Measurements from ENCODE around the gene RTN4R. TPM values are rescaled to one million over a fixed set of nuclear protein-coding genes. Genes with fewer than 3 reads are reported as not detected.

The RTN4R gene
- total RNA-seq, 4 donors from 2014 or later: 5.0 to 12.9 TPM; not detected in 2

DNA sequence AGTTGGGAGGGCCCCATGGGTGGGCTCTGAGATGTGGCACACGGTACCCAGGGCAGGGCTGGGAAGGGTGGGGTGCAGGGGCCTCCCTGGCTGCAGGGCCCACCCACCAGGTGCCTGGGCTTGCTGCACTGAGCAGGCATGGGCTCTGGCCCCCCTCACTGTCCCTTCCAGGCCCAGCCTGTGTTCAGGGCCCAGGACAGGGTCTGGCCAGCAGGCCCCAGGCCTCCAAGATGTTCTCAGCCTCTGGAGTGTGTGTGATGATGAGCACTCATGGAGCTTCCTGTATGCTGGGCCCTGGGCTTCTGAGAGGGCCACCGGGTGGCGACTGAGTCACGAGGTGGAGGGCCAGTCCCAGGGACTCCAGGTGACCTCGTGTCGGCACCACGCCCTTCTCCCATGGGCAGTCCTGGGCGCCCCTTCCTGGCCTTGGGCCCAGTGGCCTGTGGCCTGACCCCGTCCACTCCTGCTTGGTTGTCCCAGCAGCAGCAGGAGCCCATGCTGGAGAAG lies 61.4 kb downstream of the RTN4R start:
- intact Hi-C loops (cut with DNase I; ENCODE audit: low total_unique reads): no loop called here
- TF ChIP-seq POLR2A (IDR thresholded peaks at IDR 0.05) (no peak), CTCF (IDR thresholded peaks at IDR 0.05) (no peak)
- DNase-seq: no peak
- Histone ChIP-seq H3K4me3 (peak overlapping the region; percentile 44 to 60), H3K9me3 (no peaks in the 10 kb centered on the region), H3K36me3 (no peaks in the 10 kb centered on the region), H3K4me1 (peaks cover 0 to 27% of the 10 kb centered on the region in 2 donors), H3K27me3 (no peaks in the 10 kb centered on the region), H3K27ac (peak overlapping the region; percentile 56 to 77)

GRCh38 chr22:20205964-20206708 lies 62.0 kb downstream of the RTN4R start:
- no peaks in the 10 kb centered on the region for H3K27me3 ChIP-seq
- peak; percentile 14 to 23 for TF ChIP-seq POLR2A (IDR thresholded peaks at IDR 0.05)
- TF ChIP-seq CTCF (IDR thresholded peaks at IDR 0.05): peak in 2 of 4 experiments; percentile 15 to 26
- no peaks in the 10 kb centered on the region for H3K36me3 ChIP-seq
- peak overlapping the region; percentile 44 to 60 for H3K4me3 ChIP-seq
- DNase-seq: peak; percentile 54 to 61
- no peaks in the 10 kb centered on the region for H3K9me3 ChIP-seq
- intact Hi-C loops (cut with DNase I; ENCODE audit: low total_unique reads): no loop called here
- H3K27ac ChIP-seq: peak overlapping the region; percentile 56 to 77
- H3K4me1 ChIP-seq: peaks cover 0 to 21% of the 10 kb centered on the region in 2 donors

GRCh38 chr22:20205464-20205963 lies 62.6 kb downstream of the RTN4R start:
- Histone ChIP-seq H3K36me3 (no peaks in the 10 kb centered on the region), H3K9me3 (no peaks in the 10 kb centered on the region), H3K27ac (peak overlapping the region; percentile 56 to 77), H3K4me3 (no peak overlapping the region), H3K27me3 (no peaks in the 10 kb centered on the region), H3K4me1 (peaks cover 0 to 19% of the 10 kb centered on the region in 2 donors)
- intact Hi-C loops (cut with DNase I; ENCODE audit: low total_unique reads): no loop called here
- no peak for DNase-seq
- no peak for TF ChIP-seq POLR2A (IDR thresholded peaks at IDR 0.05)
- no peak for TF ChIP-seq CTCF (IDR thresholded peaks at IDR 0.05)

DNA sequence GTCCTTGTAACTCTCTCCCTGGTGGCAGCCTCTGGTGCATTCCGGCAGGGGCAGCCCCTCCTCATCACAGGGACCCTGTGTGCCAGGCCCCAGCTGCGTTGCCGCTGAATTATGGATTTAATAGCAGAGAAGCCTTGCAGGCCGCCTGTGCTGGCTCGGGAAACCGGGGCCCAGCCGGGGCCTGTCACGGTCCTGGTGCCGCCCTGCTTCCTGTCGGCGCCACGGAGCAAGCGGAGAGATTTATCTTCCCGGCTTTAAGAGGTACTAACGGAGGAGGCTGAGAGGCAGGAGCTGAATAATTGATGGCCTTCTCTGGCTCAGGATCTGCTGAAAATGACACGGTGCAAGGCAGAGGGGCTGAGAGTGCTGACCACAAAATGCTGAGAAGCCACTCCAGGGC lies 63.3 kb downstream of the RTN4R start:
- H3K27ac ChIP-seq: peak overlapping the region; percentile 19 to 77
- H3K4me3 ChIP-seq: no peak overlapping the region
- H3K4me1 ChIP-seq: peaks cover 0 to 19% of the 10 kb centered on the region in 2 donors
- no peaks in the 10 kb centered on the region for H3K27me3 ChIP-seq
- no peaks in the 10 kb centered on the region for H3K36me3 ChIP-seq
- intact Hi-C loops (cut with DNase I; ENCODE audit: low total_unique reads): no loop called here
- no peaks in the 10 kb centered on the region for H3K9me3 ChIP-seq
- TF ChIP-seq CTCF (IDR thresholded peaks at IDR 0.05) (no peak), POLR2A (IDR thresholded peaks at IDR 0.05) (no peak)
- no peak for DNase-seq

GRCh38 chr22:20204311-20204710 lies 63.8 kb downstream of the RTN4R start:
- H3K27ac ChIP-seq: peak overlapping the region; percentile 19 to 77

More at GRCh38 chr22:20204311-20204710, 63.8 kb downstream of the RTN4R start:
- H3K4me1 ChIP-seq: peaks cover 0 to 19% of the 10 kb centered on the region in 2 donors
- H3K36me3 ChIP-seq: no peaks in the 10 kb centered on the region
- no peaks in the 10 kb centered on the region for H3K9me3 ChIP-seq
- no peak overlapping the region for H3K4me3 ChIP-seq
- intact Hi-C loops (cut with DNase I; ENCODE audit: low total_unique reads): no loop called here
- no peaks in the 10 kb centered on the region for H3K27me3 ChIP-seq
- TF ChIP-seq CTCF (IDR thresholded peaks at IDR 0.05): no peak
- TF ChIP-seq POLR2A (IDR thresholded peaks at IDR 0.05): no peak
- no peak for DNase-seq

Data from uterus (tissue), 4 donors.